ENCODE measurements around the gene CACNA1D.

DNA sequence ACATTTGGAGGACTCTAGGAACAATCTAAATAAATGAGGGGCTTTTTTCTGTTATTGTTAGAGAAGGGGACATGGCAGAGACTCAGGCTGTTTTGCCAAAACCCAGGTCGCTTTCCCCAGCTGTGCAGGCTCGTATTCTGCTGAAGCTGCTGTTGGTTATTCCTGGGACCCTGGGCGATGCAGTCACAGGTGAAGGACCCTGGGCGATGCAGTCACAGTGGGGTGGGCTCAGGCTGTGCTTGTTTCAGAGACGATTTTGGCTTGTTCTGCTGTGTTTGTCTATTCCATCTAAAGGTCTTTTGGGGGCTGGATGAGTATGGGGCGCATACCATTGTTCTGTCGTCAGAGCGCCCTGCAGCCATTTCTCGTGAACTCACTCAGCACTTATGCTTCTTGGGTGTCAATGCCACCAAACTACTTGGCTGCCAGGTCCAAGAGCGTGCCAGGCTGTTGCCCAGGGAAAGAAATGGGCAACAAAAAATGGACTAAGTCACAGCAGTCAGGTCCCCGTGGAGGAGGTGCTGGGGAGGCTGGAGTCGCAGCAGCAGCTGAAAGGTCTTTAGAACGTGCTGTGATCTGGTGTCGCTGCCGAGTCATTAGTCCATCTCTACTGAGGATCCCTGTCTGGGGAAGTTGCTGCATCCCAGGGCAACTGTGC lies 200.4 kb downstream of the CACNA1D start:
- TF ChIP-seq, protein P1, sequence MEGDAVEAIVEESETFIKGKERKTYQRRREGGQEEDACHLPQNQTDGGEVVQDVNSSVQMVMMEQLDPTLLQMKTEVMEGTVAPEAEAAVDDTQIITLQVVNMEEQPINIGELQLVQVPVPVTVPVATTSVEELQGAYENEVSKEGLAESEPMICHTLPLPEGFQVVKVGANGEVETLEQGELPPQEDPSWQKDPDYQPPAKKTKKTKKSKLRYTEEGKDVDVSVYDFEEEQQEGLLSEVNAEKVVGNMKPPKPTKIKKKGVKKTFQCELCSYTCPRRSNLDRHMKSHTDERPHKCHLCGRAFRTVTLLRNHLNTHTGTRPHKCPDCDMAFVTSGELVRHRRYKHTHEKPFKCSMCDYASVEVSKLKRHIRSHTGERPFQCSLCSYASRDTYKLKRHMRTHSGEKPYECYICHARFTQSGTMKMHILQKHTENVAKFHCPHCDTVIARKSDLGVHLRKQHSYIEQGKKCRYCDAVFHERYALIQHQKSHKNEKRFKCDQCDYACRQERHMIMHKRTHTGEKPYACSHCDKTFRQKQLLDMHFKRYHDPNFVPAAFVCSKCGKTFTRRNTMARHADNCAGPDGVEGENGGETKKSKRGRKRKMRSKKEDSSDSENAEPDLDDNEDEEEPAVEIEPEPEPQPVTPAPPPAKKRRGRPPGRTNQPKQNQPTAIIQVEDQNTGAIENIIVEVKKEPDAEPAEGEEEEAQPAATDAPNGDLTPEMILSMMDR (IDR thresholded peaks at IDR 0.05; ENCODE audit: extremely low read depth in 1 of 2, insufficient read depth in 1 of 2, low read depth in 1 of 2, low read length in 2 of 2) = no peak
- TF ChIP-seq POLR2A (IDR thresholded peaks at IDR 0.05; ENCODE audit: low read depth, low read length) = no peak
- TF ChIP-seq JUN (IDR thresholded peaks at IDR 0.05; ENCODE audit: borderline replicate concordance, insufficient read depth, insufficient read length, low read depth) = no peak
- no peak for TF ChIP-seq EZH2 (IDR thresholded peaks at IDR 0.05; ENCODE audit: borderline replicate concordance, low read depth, low read length, severe bottlenecking)
- TF ChIP-seq, protein P2, sequence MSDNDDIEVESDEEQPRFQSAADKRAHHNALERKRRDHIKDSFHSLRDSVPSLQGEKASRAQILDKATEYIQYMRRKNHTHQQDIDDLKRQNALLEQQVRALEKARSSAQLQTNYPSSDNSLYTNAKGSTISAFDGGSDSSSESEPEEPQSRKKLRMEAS (IDR thresholded peaks at IDR 0.05; ENCODE audit: insufficient read depth, insufficient read length) = no peak
- TF ChIP-seq POLR2AphosphoS5 (IDR thresholded peaks at IDR 0.05; ENCODE audit: insufficient read depth, low read depth, low read length) = no peak
- no peak for TF ChIP-seq MYC (IDR thresholded peaks at IDR 0.05; ENCODE audit: low read depth, low read length)
- no peak for TF ChIP-seq GATA2 (IDR thresholded peaks at IDR 0.05; ENCODE audit: insufficient read depth, insufficient read length, low read depth, low read length)
